GM19467 (cell line): Measurements from ENCODE around the gene YEATS4.

Experiments
- ATAC-seq: cut with Tn5 transposase; IDR thresholded peaks from one replicate; pipeline ENCODE4 v1.9.1; 2021; ENCODE audit warnings: mild to moderate bottlenecking, moderate library complexity; ENCODE audit not compliant: unreplicated experiment

The YEATS4 gene

GRCh38 chr12:69341328-69341727, 18.2 kb upstream of the YEATS4 start:
- ATAC-seq, result no peak

DNA sequence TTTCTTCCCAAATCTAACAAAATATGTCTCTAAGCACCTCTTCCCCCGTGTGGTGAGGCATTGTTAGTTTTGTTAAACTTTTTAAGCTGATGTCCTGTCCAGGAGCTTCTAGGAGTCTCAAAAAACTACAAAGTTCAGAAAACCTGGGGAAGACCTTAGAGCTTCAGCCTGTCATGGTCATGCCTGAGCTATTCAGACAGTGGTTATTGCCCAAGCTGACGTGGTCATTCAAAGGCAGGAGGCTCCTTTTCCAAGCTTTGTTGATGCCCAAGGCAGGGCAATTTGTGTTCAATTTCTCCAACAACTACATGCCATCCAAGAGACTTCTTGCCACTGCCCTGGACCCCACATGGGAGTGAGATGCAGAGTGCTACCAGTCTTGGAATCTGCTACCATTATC, 17.1 kb upstream of the YEATS4 start:
- ATAC-seq, result no peak

- no peak for ATAC-seq
Measured at GRCh38 chr12:69343357-69343756, 16.2 kb upstream of the YEATS4 start.

GRCh38 chr12:69343885-69344612, 15.5 kb upstream of the YEATS4 start:
- ATAC-seq, result no peak

GRCh38 chr12:69345077-69345476, 14.5 kb upstream of the YEATS4 start:
- no peak for ATAC-seq

DNA sequence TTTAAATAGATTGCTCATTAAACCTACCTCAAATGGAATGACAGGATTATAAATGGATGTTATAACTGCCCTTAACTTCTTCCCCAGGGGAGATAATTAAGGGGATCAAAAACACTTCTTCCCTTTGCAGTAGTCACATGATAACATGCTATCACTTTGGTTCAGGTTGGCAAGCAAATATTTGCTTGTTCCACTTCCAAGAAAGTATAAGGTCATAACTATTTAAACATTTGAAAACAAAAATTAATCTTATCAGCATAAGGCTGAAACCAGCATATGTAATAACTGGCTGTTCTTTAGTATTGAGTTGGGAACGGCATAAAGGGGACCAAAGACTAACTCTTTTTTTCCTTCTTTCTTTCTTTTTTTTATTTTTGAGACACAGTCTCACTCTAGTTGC, 13.8 kb upstream of the YEATS4 start:
- ATAC-seq, result no peak

GRCh38 chr12:69348162-69348938, 11.2 kb upstream of the YEATS4 start, which contains the start of gene LYZ:
LYZ (plus strand) TSS chr12:69348381; CDS start chr12:69348409, 28 bp downstream.
- no peak for ATAC-seq

GRCh38 chr12:69350002-69350626, 9.4 kb upstream of the YEATS4 start:
- ATAC-seq, result no peak

- no peak for ATAC-seq
Measured at GRCh38 chr12:69350777-69351176, 8.8 kb upstream of the YEATS4 start.

GRCh38 chr12:69351462-69352236, 7.9 kb upstream of the YEATS4 start:
- no peak for ATAC-seq

GRCh38 chr12:69352904-69353303, 6.6 kb upstream of the YEATS4 start:
- ATAC-seq, result no peak

DNA sequence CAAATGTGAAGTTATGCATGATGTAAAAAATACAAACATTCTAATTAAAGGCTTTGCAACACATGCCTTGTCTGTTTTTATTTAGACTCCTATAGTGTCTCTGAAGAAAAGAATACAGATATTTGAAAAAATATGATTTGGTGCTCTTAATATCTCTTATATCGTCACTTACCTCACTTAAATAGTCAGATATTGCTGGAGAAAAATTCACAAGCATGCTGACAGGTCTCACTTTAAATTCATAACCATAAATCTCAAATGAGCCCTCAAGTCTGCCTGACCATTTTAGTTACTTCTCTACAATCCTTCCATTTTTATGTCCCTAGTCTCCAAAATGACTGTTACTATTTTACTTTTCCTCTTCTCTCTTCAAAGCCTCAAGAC, 5.4 kb upstream of the YEATS4 start:
- no peak for ATAC-seq

GRCh38 chr12:69354556-69355187, 4.9 kb upstream of the YEATS4 start:
- no peak for ATAC-seq

DNA sequence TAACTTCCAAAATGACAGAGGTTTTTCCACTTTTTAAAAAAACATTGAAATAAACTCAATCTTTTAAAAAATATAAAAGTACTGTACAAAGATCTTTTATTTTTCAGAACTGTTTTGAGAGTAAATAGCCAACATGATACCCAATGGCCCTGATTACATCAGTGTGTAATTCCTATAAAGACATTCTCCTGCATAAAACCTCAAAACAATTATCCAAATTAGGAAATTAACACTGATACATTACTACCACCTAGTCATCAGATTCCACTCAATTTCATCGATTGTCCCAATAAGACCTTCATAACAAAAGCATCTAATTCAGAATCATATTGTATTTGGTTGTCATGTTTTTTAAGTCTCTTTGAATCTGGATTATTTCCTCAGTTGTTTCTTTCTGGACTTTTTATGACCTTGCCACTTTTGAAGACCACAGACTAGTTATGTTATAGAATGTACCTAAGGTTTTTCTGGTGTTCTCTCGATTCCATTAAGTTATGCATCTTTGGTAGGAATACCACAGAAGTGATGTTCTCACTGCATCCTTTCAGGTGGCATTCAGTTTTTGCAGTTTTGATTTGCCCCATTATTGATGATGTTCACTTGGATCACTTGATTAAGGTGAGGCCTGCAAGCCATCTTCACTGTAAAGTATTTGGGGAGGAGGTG, 4.0 kb upstream of the YEATS4 start:
- ATAC-seq, result no peak

GRCh38 chr12:69360348-69360672, 767 bp downstream of the YEATS4 start:
- no peak for ATAC-seq

DNA sequence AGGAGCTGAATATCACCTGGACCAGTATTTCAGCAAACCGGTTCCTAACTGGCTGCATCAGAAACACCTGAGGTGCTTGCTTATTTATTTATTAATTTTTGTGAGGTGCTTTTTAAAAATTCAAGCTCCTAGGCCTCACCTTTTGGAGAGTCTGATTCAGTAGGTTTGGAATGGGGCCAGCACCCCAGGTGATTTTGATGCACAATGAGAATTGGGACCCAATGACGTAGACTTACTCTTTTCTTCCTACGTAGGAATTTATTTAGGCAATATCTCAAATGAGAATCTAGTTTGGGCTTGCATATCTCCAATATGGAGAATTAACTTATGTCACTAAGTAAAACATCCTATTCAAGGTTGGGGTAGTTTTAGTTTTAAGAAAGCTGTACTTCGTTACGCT, 7.3 kb downstream of the YEATS4 start:
- no peak for ATAC-seq

DNA sequence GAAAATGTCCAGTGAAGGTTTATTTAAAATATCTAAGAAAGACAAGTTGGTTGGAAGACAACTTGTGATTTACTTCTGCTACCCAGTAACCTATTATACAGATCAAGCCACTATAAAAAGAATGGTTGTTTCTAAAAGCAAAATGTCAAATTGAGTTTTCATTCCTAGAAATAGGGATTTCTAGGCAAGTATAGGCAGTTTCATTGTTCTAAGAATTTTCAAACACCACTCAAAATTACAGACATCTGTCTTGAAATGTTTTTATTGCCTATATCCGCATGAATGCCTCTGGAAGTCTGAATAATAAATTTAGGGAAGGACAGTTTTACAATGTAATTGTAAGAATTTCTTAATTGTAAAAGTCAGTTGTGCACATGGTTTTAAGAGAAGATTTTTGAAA, 8.6 kb downstream of the YEATS4 start:
- ATAC-seq, result no peak

DNA sequence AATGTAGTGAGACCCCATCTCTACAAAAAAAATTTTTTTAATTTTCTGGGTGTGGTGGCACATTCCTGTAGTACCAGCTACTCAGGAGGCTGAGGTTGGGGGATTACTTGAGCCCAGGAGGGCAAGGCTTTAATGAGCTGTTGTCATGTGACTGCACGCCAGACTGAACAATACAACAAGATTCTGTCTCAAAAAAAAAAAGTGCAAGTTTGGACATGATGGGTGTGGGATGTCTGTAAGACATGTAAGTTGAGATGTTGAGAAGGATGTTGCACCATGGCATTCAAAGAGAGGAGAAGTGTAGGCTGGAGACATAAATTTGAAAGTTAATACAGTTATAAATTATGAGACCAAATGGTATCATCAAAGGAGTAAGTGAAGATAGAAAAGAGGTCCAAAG, 23.5 kb downstream of the YEATS4 start:
- ATAC-seq, result no peak

GRCh38 chr12:69385038-69385437, 25.5 kb downstream of the YEATS4 start:
- no peak for ATAC-seq

- ATAC-seq, result no peak
Measured at GRCh38 chr12:69386921-69387320, 27.4 kb downstream of the YEATS4 start.
